Aorta (tissue), 5 donors: ENCODE data around the gene GRXCR1. TPM values are rescaled to one million over a fixed set of nuclear protein-coding genes. Genes with fewer than 3 reads are reported as not detected.

Experiments
- ATAC-seq: fragments of 200-7000 bp; cut with Tn5 transposase; one replicate; pipeline ENCODE4 v1.9.1; 2022; ENCODE audit warnings: moderate library complexity; ENCODE audit not compliant: low FRiP score
- DNase-seq, 2 donors: peaks; one replicate each; pipeline ENCODE4 v3.0.0-alpha.2; 2020
- H3K27ac ChIP-seq, 2 donors: one replicate each; pipeline ENCODE4 v1.5.1; 2013; ENCODE audit warnings: low read length in 2 of 2, mild to moderate bottlenecking in 2 of 2, moderate library complexity in 2 of 2, control low read depth in 1 of 2, inconsistent platforms in 1 of 2, low read depth in 1 of 2
- H3K27me3 ChIP-seq, 2 donors: one replicate each; pipeline ENCODE4 v1.6.1; 2013; ENCODE audit warnings: control low read depth in 1 of 2, low read length in 1 of 2, mild to moderate bottlenecking in 1 of 2, moderate library complexity in 1 of 2; ENCODE audit not compliant: insufficient read depth in 2 of 2, control insufficient read depth in 1 of 2
- H3K36me3 ChIP-seq, 2 donors: one replicate each; pipeline ENCODE4 v1.6.1; 2013; ENCODE audit warnings: control low read depth in 1 of 2, low read length in 1 of 2, mild to moderate bottlenecking in 1 of 2; ENCODE audit not compliant: insufficient read depth in 2 of 2, control insufficient read depth in 1 of 2
- H3K4me1 ChIP-seq, 2 donors: one replicate each; pipeline ENCODE4 v1.6.1; 2013; ENCODE audit warnings: low read length in 2 of 2, control low read depth in 1 of 2, mild to moderate bottlenecking in 1 of 2, moderate library complexity in 1 of 2; ENCODE audit not compliant: insufficient read depth in 2 of 2, control insufficient read depth in 1 of 2
- H3K4me3 ChIP-seq, 2 donors: one replicate each; pipeline ENCODE4 v1.5.1; 2013; ENCODE audit warnings: low read length in 2 of 2, control low read depth in 1 of 2, mild to moderate bottlenecking in 1 of 2
- H3K9me3 ChIP-seq: one replicate; pipeline ENCODE4 v1.6.1; 2013; ENCODE audit warnings: mild to moderate bottlenecking, low read length; ENCODE audit not compliant: control insufficient read depth
- WGBS, 2 donors: extraction: QIAGEN DNeasy Blood & Tissue Kit; methylation state at CpG; one replicate each; pipeline ENCODE4 v1.1.7; 2013; 5-methylcytosine and 5-hydroxymethylcytosine counted together
- intact Hi-C, 2 donors: fragments of 100-400 bp; cut with DNase I; formaldehyde crosslinking; loops; one replicate each; pipeline versions ENCODE4 v1.14.2 to v1.15.0; 2022
- long read RNA-seq, 2 donors: library from polyadenylated mRNA; unstranded; transcript quantifications; one replicate each; pipeline ENCODE4 v2.0.0, GENCODE V29; 2020 to 2021
- polyA plus RNA-seq, 2 donors: library from polyadenylated mRNA; stranded (reverse); fragments of 200-250 nt; gene quantifications; one replicate each; pipeline ENCODE4 v1.2.3, GENCODE V29; 2013
- total RNA-seq, 2 donors: library from RNA; stranded (reverse); fragmentation: NEBNext Ultra II Directional; extraction: Animal tissue kit (Norgen Biotek cat#: 25700); gene quantifications; one replicate each; pipeline ENCODE4 v1.2.1, GENCODE V29; 2021
- donor health status: healthy with polysubstance abuse.
- donor health status: Bipolar disorder and iron deficiency.
- donor health status: DM: no; HTN: no; CAD: no.
- donor health status: DM: no; HTN: no; CAD: no.
- donor health status: DM: yes; HTN: yes; CAD: no.

GRXCR1 gene
- total RNA-seq (not detected), polyA plus RNA-seq (not detected)
- long read RNA-seq, donor 1 = 0 reads
- long read RNA-seq, donor 2 = 0 reads

GRCh38 chr4:42892413-42892812, at the start of gene GRXCR1:
TSS of gene GRXCR1 (plus strand) at chr4:42892713. CDS start at chr4:42893267, 554 bp downstream.
- WGBS, 2 donors = 71 to 77% methylated on average over 2 of the region's 2 CpGs
- Histone ChIP-seq H3K9me3 (peaks cover 1% of the 10 kb centered on the region), H3K27me3 (no peaks in the 10 kb centered on the region), H3K4me1 (no peaks in the 10 kb centered on the region), H3K27ac (no peak within 1 kb of the TSS), H3K36me3 (no peaks in the 10 kb centered on the region), H3K4me3 (no peak within 1 kb of the TSS)
- intact Hi-C loops = no loop called here
- ATAC-seq (no peak), DNase-seq (no peak)

GRCh38 chr4:42843694-42844093, 48.8 kb upstream of the GRXCR1 start:
- Histone ChIP-seq H3K4me3 (no peak overlapping the region), H3K9me3 (no peaks in the 10 kb centered on the region), H3K36me3 (no peaks in the 10 kb centered on the region), H3K27ac (no peak overlapping the region), H3K27me3 (peaks cover 0 to 3% of the 10 kb centered on the region in 2 donors), H3K4me1 (no peaks in the 10 kb centered on the region)
- ATAC-seq (no peak), DNase-seq (no peak)
- 70 to 75% methylated on average over 2 of the region's 2 CpGs for WGBS, 2 donors
- intact Hi-C loops = no loop called here

DNA sequence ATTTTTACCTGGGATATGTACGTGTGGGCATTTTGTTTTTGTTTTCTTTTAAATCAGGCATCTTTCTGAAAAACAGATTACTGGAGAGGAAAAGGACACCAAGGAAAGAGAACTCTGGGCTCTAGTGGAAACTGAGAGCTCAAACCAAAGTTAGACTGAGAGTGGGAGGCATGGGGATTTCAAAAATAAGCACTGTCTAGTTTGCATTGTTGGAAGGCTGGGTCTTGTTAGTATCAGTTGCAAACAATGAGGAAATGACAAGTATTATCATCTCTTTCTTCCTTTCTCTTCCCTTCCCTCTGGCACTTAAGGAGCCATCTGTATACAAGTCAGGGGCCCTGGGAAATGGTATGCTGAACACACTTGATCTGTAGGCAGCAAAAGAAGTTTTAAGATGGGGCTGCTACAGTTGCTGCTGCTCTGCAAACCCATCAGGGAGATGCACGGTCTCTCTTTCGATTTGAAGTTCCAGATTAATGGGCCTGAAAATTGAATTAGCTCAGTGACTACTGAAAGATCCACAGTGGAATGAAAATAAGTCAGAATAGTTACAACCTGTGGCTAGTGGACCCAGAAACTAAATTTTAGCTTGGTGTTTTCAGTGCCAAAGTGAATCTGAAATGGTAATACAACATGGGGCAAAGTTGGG, 48.0 kb upstream of the GRXCR1 start:
- H3K4me3 ChIP-seq = no peak overlapping the region
- no peaks in the 10 kb centered on the region for H3K4me1 ChIP-seq
- no peaks in the 10 kb centered on the region for H3K9me3 ChIP-seq
- DNase-seq = no peak
- intact Hi-C loops = no loop called here
- ATAC-seq = no peak
- 66 to 70% methylated on average over 3 of the region's 3 CpGs for WGBS, 2 donors
- H3K27me3 ChIP-seq = peaks cover 0 to 3% of the 10 kb centered on the region in 2 donors
- no peaks in the 10 kb centered on the region for H3K36me3 ChIP-seq
- H3K27ac ChIP-seq = no peak overlapping the region

GRCh38 chr4:42845586-42845985, 46.9 kb upstream of the GRXCR1 start:
- Histone ChIP-seq H3K4me3 (no peak overlapping the region), H3K27ac (no peak overlapping the region), H3K4me1 (no peaks in the 10 kb centered on the region), H3K36me3 (no peaks in the 10 kb centered on the region), H3K9me3 (no peaks in the 10 kb centered on the region), H3K27me3 (peaks cover 0 to 3% of the 10 kb centered on the region in 2 donors)
- ATAC-seq (no peak), DNase-seq (no peak)
- WGBS, 2 donors = 2 to 6% methylated on average over 1 of the region's 1 CpG
- intact Hi-C loops = no loop called here

GRCh38 chr4:42855779-42856178, 36.7 kb upstream of the GRXCR1 start:
- H3K36me3 ChIP-seq = no peaks in the 10 kb centered on the region
- DNase-seq (no peak), ATAC-seq (no peak)
- no peak overlapping the region for H3K27ac ChIP-seq
- H3K4me3 ChIP-seq = no peak overlapping the region
- intact Hi-C loops = no loop called here
- no peaks in the 10 kb centered on the region for H3K9me3 ChIP-seq
- H3K4me1 ChIP-seq = no peaks in the 10 kb centered on the region
- no peaks in the 10 kb centered on the region for H3K27me3 ChIP-seq

DNA sequence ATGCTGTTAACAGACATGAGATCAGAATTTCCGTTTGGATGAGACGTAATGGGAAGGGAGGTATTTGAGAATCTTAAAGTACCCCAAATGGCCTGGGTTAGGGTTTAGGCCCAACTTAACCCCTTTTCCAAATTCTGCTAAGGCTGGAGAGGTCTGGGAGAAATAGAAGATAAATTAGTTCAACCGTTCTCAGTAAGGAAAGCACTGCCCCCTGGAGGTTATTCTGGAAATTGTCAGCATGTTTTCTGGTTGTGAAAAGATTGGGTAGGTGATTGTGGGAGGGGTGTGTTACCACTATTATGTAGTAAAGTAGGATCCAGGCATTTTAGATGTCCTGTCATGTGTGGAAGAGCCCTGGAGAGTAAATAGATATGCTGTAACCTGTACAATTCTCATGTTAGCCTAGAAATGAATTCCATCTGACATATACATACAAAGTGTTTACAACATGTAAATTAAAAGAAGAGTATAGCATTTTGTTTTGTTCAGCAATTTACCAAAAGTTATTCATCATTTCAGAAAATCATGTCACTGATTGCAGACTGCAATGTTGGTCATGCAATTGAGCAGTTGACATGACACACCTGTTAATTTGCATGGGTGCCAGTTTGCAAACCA, 26.8 kb upstream of the GRXCR1 start:
- no peak for ATAC-seq
- no peak overlapping the region for H3K27ac ChIP-seq

GRCh38 chr4:42871261-42871660, 21.3 kb upstream of the GRXCR1 start:
- Histone ChIP-seq H3K4me1 (no peaks in the 10 kb centered on the region), H3K9me3 (no peaks in the 10 kb centered on the region), H3K36me3 (no peaks in the 10 kb centered on the region), H3K4me3 (no peak overlapping the region), H3K27me3 (peaks cover 0 to 3% of the 10 kb centered on the region in 2 donors), H3K27ac (no peak overlapping the region)
- intact Hi-C loops = no loop called here
- DNase-seq (no peak), ATAC-seq (no peak)
- 69 to 73% methylated on average over 5 of the region's 5 CpGs for WGBS, 2 donors

More for the DNA sequence above, 26.8 kb upstream of the GRXCR1 start:
- WGBS, 2 donors = 3 to 7% methylated on average over 3 of the region's 3 CpGs
- H3K4me1 ChIP-seq = no peaks in the 10 kb centered on the region
- no peaks in the 10 kb centered on the region for H3K36me3 ChIP-seq
- intact Hi-C loops = loop anchor here (2.0 to 5.0 kb wide), 2 partner anchors 297 to 298 kb away; no protein-coding TSS in a partner anchor
- no peak for DNase-seq
- H3K27me3 ChIP-seq = peaks cover 0 to 3% of the 10 kb centered on the region in 2 donors
- H3K4me3 ChIP-seq = no peak overlapping the region
- H3K9me3 ChIP-seq = no peaks in the 10 kb centered on the region

GRCh38 chr4:42871671-42872290, 20.7 kb upstream of the GRXCR1 start:
- no peak for ATAC-seq
- Histone ChIP-seq H3K9me3 (no peaks in the 10 kb centered on the region), H3K36me3 (no peaks in the 10 kb centered on the region), H3K4me1 (no peaks in the 10 kb centered on the region), H3K4me3 (no peak overlapping the region), H3K27me3 (peaks cover 0 to 3% of the 10 kb centered on the region in 2 donors), H3K27ac (no peak overlapping the region)
- DNase-seq = no peak
- intact Hi-C loops = no loop called here
- WGBS, 2 donors = 16 to 20% methylated on average over 2 of the region's 2 CpGs

GRCh38 chr4:42878863-42879262, 13.7 kb upstream of the GRXCR1 start:
- H3K36me3 ChIP-seq = no peaks in the 10 kb centered on the region
- DNase-seq = no peak
- 4 to 9% methylated on average over 3 of the region's 3 CpGs for WGBS, 2 donors
- intact Hi-C loops = no loop called here
- no peak overlapping the region for H3K4me3 ChIP-seq
- H3K27ac ChIP-seq = no peak overlapping the region
- no peaks in the 10 kb centered on the region for H3K4me1 ChIP-seq
- H3K9me3 ChIP-seq = no peaks in the 10 kb centered on the region
- H3K27me3 ChIP-seq = peaks cover 0 to 2% of the 10 kb centered on the region in 2 donors
- ATAC-seq = no peak
